ENCODE data around the gene SPDYA.

DNA sequence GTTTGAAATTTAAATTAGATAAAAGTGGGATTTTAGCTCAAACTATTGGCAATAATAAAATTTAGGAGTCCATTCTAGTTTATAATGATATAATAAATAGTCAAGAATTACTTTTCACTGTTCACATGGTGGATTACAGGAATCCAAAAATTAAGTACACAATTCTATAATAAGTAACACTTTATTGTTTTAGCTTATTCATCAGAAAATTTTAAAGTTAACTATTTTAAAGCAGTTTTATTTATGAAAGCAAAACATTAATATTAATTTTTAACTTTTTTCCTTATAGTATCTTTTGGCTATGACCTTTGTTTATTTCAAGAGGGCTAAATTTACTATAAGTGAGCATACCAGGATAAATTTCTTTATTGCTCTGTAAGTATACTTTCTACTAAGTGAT is 11.4 kb downstream of the SPDYA start:
- TF ChIP-seq CTCF (IDR thresholded peaks at IDR 0.05; ENCODE audit: low read depth, low read length, poor library complexity, severe bottlenecking) (no peak), EZH2phosphoT487 (IDR thresholded peaks at IDR 0.05; ENCODE audit: borderline replicate concordance, low read length) (no peak)
